Ectodermal cell (in vitro differentiated cells): ENCODE results near the gene PPFIA1.

ENCODE experiments used
- H3K27ac ChIP-seq: 2 replicates; pipeline ENCODE4 v1.7.0; 2013; ENCODE audit warnings: mild to moderate bottlenecking, low read depth, low read length; ENCODE audit not compliant: insufficient read depth, poor library complexity, severe bottlenecking
- H3K27me3 ChIP-seq: 2 replicates; pipeline ENCODE4 v1.7.0; 2013; ENCODE audit warnings: mild to moderate bottlenecking, low read length; ENCODE audit not compliant: insufficient read depth, control insufficient read depth, poor library complexity, severe bottlenecking
- H3K36me3 ChIP-seq: one replicate; pipeline ENCODE4 v1.7.0; 2013; ENCODE audit warnings: low read length; ENCODE audit not compliant: control insufficient read depth, insufficient read depth
- H3K4me1 ChIP-seq: one replicate; pipeline ENCODE4 v1.7.0; 2013; ENCODE audit warnings: low read length; ENCODE audit not compliant: control insufficient read depth, insufficient read depth
- H3K4me3 ChIP-seq: 2 replicates; pipeline ENCODE4 v1.7.0; 2013; ENCODE audit warnings: low read depth, low read length, control low read depth; ENCODE audit not compliant: insufficient read depth
- H3K9me3 ChIP-seq: 2 replicates; pipeline ENCODE4 v1.7.0; 2013; ENCODE audit warnings: mild to moderate bottlenecking, low read length, moderate library complexity; ENCODE audit not compliant: control insufficient read depth
- WGBS, 2 experiments: methylation state at CpG; one replicate each; pipeline ENCODE4 v1.1.7; 2013; ENCODE audit warnings: missing lambda C conversion rate in 2 of 2; 5-methylcytosine and 5-hydroxymethylcytosine counted together

Gene PPFIA1

GRCh38 chr11:70364178-70364577 is 93.7 kb downstream of the PPFIA1 start:
- WGBS, 2 experiments = 92 to 100% methylated on average over 2 of the region's 2 CpGs
- no peaks in the 10 kb centered on the region for H3K27me3 ChIP-seq
- peaks cover 30% of the 10 kb centered on the region for H3K36me3 ChIP-seq

GRCh38 chr11:70364745-70365543 is 94.5 kb downstream of the PPFIA1 start:
- no peak overlapping the region for H3K4me3 ChIP-seq
- WGBS, 2 experiments = 94 to 97% methylated on average over 25 of the region's 25 CpGs
- H3K4me1 ChIP-seq = no peaks in the 10 kb centered on the region
- H3K27me3 ChIP-seq = no peaks in the 10 kb centered on the region
- peaks cover 27% of the 10 kb centered on the region for H3K36me3 ChIP-seq
- H3K9me3 ChIP-seq = no peaks in the 10 kb centered on the region
- no peak overlapping the region for H3K27ac ChIP-seq

More at GRCh38 chr11:70364178-70364577, 93.7 kb downstream of the PPFIA1 start:
- Histone ChIP-seq H3K4me1 (no peaks in the 10 kb centered on the region), H3K27ac (no peak overlapping the region), H3K9me3 (no peaks in the 10 kb centered on the region), H3K4me3 (no peak overlapping the region)

GRCh38 chr11:70365544-70365927 is 95.0 kb downstream of the PPFIA1 start:
- no peak overlapping the region for H3K27ac ChIP-seq
- 96 to 98% methylated on average over 3 of the region's 3 CpGs for WGBS, 2 experiments
- H3K36me3 ChIP-seq = peaks cover 26% of the 10 kb centered on the region
- no peaks in the 10 kb centered on the region for H3K4me1 ChIP-seq
- no peaks in the 10 kb centered on the region for H3K27me3 ChIP-seq
- no peak overlapping the region for H3K4me3 ChIP-seq
- H3K9me3 ChIP-seq = no peaks in the 10 kb centered on the region

GRCh38 chr11:70367071-70367470 is 96.6 kb downstream of the PPFIA1 start:
- Histone ChIP-seq H3K27ac (no peak overlapping the region), H3K36me3 (peaks cover 25% of the 10 kb centered on the region), H3K27me3 (no peaks in the 10 kb centered on the region), H3K4me1 (no peaks in the 10 kb centered on the region), H3K4me3 (no peak overlapping the region), H3K9me3 (no peaks in the 10 kb centered on the region)
- WGBS, 2 experiments = 94 to 97% methylated on average over 8 of the region's 8 CpGs

- 87 to 94% methylated on average over 2 of the region's 2 CpGs for WGBS, 2 experiments
These were observed 98.5 kb downstream of the PPFIA1 start for GRCh38 chr11:70368961-70369360.

GRCh38 chr11:70371241-70371640 is 100.8 kb downstream of the PPFIA1 start:
- H3K36me3 ChIP-seq = peaks cover 11% of the 10 kb centered on the region
- 80 to 81% methylated on average over 5 of the region's 5 CpGs for WGBS, 2 experiments

More at GRCh38 chr11:70368961-70369360, 98.5 kb downstream of the PPFIA1 start:
- no peaks in the 10 kb centered on the region for H3K27me3 ChIP-seq
- H3K4me3 ChIP-seq = no peak overlapping the region
- peaks cover 23% of the 10 kb centered on the region for H3K36me3 ChIP-seq
- H3K9me3 ChIP-seq = no peaks in the 10 kb centered on the region
- H3K4me1 ChIP-seq = no peaks in the 10 kb centered on the region
- H3K27ac ChIP-seq = no peak overlapping the region

GRCh38 chr11:70372076-70372475 is 101.6 kb downstream of the PPFIA1 start:
- Histone ChIP-seq H3K27me3 (no peaks in the 10 kb centered on the region), H3K4me3 (no peak overlapping the region), H3K36me3 (peaks cover 19% of the 10 kb centered on the region), H3K4me1 (no peaks in the 10 kb centered on the region), H3K9me3 (no peaks in the 10 kb centered on the region), H3K27ac (no peak overlapping the region)
- 93 to 97% methylated on average over 8 of the region's 8 CpGs for WGBS, 2 experiments

More at GRCh38 chr11:70371241-70371640, 100.8 kb downstream of the PPFIA1 start:
- Histone ChIP-seq H3K27me3 (no peaks in the 10 kb centered on the region), H3K4me3 (no peak overlapping the region), H3K9me3 (no peaks in the 10 kb centered on the region), H3K4me1 (no peaks in the 10 kb centered on the region), H3K27ac (no peak overlapping the region)

GRCh38 chr11:70376621-70377020 is 106.1 kb downstream of the PPFIA1 start:
- WGBS, 2 experiments = 88 to 94% methylated on average over 12 of the region's 12 CpGs
- no peak overlapping the region for H3K4me3 ChIP-seq
- H3K27ac ChIP-seq = no peak overlapping the region
- H3K27me3 ChIP-seq = no peaks in the 10 kb centered on the region
- peaks cover under 1% of the 10 kb centered on the region for H3K4me1 ChIP-seq
- H3K9me3 ChIP-seq = no peaks in the 10 kb centered on the region
- peaks cover 30% of the 10 kb centered on the region for H3K36me3 ChIP-seq

- Histone ChIP-seq H3K9me3 (no peaks in the 10 kb centered on the region), H3K27me3 (no peaks in the 10 kb centered on the region), H3K4me3 (no peak overlapping the region), H3K27ac (no peak overlapping the region), H3K4me1 (peaks cover 8% of the 10 kb centered on the region), H3K36me3 (peaks cover 24% of the 10 kb centered on the region)
- WGBS, 2 experiments = 97% methylated on average over 8 of the region's 8 CpGs
These were observed 107.2 kb downstream of the PPFIA1 start for GRCh38 chr11:70377645-70378044.

GRCh38 chr11:70378506-70379134 is 108.1 kb downstream of the PPFIA1 start:
- H3K36me3 ChIP-seq = peaks cover 24% of the 10 kb centered on the region

More at GRCh38 chr11:70378506-70379134, 108.1 kb downstream of the PPFIA1 start:
- WGBS, 2 experiments = 87 to 90% methylated on average over 8 of the region's 9 CpGs
- Histone ChIP-seq H3K4me1 (peaks cover 8% of the 10 kb centered on the region), H3K9me3 (no peaks in the 10 kb centered on the region), H3K4me3 (no peak overlapping the region), H3K27me3 (no peaks in the 10 kb centered on the region), H3K27ac (no peak overlapping the region)
